ENCODE results near the gene PEX16. TPM values are rescaled to one million over a fixed set of nuclear protein-coding genes. Genes with fewer than 3 reads are reported as not detected.
A peak's percentile ranks its signal among the peaks of the same experiment; 100 is the strongest.

PEX16 gene
- total RNA-seq, 2 experiments from 2014 or later = 28.2 to 34.6 TPM

DNA sequence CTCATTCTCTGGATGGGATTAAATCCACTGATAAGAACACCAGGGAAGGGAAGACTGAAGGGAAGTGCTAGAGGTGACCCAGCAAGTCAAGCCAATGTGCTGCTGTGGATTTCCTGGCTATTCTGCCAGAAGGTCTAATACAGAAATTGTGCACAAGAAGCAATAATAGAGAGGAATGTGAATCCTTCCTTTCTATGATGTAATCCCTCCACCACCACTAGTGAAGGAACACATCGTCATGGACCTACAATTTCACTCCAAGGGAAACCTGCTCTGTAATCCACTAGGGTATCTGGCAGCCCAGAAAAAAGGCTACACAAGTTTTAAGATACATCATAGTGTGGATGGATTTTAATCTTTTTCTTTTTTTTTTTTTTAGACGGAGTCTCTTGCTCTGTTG lies 22.2 kb upstream of the PEX16 start:
- no peaks in the 10 kb centered on the region for H3K9me3 Mint-ChIP-seq
- CTCF ChIA-PET = interaction anchor here (1.1 kb wide), 1 partner anchor 25 kb away, joined by 3 read pairs; no protein-coding TSS in a partner anchor
- H3K27me3 Mint-ChIP-seq = no peaks in the 10 kb centered on the region

DNA sequence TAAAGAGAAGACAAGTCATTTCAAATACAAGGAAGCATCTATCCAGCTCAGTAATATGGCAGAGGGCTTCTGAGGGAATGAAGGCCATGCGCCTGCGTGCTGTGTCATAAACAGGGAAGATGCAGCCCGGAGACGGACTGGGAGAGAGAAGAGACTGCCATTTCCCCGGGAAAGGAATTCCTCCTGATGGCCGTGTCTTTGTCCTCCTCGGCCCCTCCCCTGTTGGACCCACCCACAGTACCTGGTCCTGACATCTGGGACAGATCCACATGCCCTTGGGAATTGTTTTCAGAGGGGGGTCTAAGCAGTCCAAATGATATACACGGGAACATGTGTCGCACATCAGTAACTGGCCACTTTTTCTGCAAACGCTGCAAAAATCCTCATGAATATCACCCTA lies 20.2 kb upstream of the PEX16 start:
- no peaks in the 10 kb centered on the region for H3K27me3 Mint-ChIP-seq
- CTCF ChIA-PET = no interaction called here
- no peaks in the 10 kb centered on the region for H3K9me3 Mint-ChIP-seq
- POLR2A ChIA-PET = no interaction called here
- no peak overlapping the region for H3K27ac Mint-ChIP-seq
- intact Hi-C loops (cut with micrococcal nuclease) = no loop called here
- DNase-seq = no peak
- H3K36me3 Mint-ChIP-seq = peaks cover 12% of the 10 kb centered on the region
- no peak overlapping the region for H3K4me3 Mint-ChIP-seq
- peaks cover 3% of the 10 kb centered on the region for H3K4me1 Mint-ChIP-seq (ENCODE audit: low read depth)

More for the DNA sequence above, 22.2 kb upstream of the PEX16 start:
- Mint-ChIP-seq H3K27ac (no peak overlapping the region), H3K36me3 (peaks cover 11% of the 10 kb centered on the region), H3K4me1 (ENCODE audit: low read depth) (peaks cover 3% of the 10 kb centered on the region), H3K4me3 (no peak overlapping the region)
- DNase-seq = no peak
- intact Hi-C loops (cut with micrococcal nuclease) = no loop called here
- POLR2A ChIA-PET = no interaction called here

DNA sequence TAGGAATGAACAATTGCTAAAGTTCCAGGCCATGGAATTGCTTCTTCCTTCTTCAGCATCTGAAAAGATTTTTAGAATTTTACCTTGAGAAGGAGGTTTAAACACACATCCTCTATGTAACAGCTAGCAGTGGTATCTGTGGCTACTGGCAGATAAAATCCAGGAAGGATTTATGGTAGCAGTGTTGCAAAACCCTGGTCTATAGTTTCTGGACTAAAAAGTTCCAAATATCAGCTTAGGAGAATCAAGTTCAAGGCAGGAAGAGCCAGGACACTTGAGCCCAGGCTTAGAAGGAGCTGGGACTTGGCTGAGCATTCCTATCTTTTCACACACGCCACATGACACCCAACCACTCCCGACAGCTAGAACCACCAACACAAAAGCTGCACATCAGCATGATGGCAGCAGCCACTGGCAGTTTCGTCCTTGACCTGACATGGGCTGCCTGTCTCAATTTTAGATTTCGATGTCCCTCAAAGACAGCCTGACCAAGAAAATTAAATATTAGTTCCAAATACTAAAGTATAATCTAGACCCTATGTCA lies 18.9 kb upstream of the PEX16 start:
- H3K27me3 Mint-ChIP-seq = no peaks in the 10 kb centered on the region
- H3K36me3 Mint-ChIP-seq = peaks cover 8% of the 10 kb centered on the region
- ChIA-PET POLR2A (no interaction called here), CTCF (interaction anchor here (1.1 kb wide), 1 partner anchor 70 kb away, joined by 8 read pairs; no protein-coding TSS in a partner anchor)
- intact Hi-C loops (cut with micrococcal nuclease) = no loop called here
- H3K27ac Mint-ChIP-seq = no peak overlapping the region
- H3K9me3 Mint-ChIP-seq = no peaks in the 10 kb centered on the region
- no peak overlapping the region for H3K4me3 Mint-ChIP-seq
- H3K4me1 Mint-ChIP-seq (ENCODE audit: low read depth) = peaks cover 5% of the 10 kb centered on the region
- DNase-seq = no peak

DNA sequence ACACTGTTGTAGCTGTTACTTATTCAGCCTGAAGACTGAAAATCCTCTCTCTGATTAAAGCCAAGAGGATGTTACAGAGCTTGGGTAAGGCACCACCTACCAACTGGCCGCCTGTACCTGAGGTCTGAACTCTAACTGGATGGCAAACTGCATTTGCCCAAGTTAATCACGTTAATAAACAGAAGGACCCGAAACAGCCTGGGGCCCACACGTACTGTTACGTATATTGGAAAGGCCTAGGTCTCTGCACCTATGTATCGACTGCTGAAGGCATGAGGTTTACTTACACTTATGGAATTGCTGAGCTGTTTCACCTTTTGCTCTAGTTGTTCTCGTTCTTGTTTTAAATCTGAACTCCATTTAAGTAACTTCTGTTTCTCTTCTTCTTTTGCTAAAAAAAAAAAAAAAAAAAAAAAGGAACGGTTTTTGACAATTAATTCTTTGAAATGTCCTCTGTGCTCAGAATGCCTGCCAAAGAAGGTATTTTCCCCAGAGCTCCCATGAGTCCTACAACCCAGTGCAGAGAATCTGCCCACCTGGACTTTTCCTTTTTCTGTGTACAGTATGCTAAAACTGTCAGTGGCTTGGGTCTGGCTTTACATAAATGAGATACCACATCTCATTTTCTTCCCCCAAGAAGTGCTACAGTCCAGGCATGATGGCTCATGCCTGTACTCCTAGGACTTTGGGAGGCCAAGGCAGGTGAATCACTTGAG lies 17.8 kb upstream of the PEX16 start:
- peaks cover 12% of the 10 kb centered on the region for H3K4me1 Mint-ChIP-seq (ENCODE audit: low read depth)
- intact Hi-C loops (cut with micrococcal nuclease) = no loop called here
- POLR2A ChIA-PET = no interaction called here
- no peak overlapping the region for H3K27ac Mint-ChIP-seq
- CTCF ChIA-PET = no interaction called here
- H3K36me3 Mint-ChIP-seq = peaks cover 8% of the 10 kb centered on the region
- no peaks in the 10 kb centered on the region for H3K9me3 Mint-ChIP-seq
- H3K27me3 Mint-ChIP-seq = no peaks in the 10 kb centered on the region
- no peak for DNase-seq
- no peak overlapping the region for H3K4me3 Mint-ChIP-seq

DNA sequence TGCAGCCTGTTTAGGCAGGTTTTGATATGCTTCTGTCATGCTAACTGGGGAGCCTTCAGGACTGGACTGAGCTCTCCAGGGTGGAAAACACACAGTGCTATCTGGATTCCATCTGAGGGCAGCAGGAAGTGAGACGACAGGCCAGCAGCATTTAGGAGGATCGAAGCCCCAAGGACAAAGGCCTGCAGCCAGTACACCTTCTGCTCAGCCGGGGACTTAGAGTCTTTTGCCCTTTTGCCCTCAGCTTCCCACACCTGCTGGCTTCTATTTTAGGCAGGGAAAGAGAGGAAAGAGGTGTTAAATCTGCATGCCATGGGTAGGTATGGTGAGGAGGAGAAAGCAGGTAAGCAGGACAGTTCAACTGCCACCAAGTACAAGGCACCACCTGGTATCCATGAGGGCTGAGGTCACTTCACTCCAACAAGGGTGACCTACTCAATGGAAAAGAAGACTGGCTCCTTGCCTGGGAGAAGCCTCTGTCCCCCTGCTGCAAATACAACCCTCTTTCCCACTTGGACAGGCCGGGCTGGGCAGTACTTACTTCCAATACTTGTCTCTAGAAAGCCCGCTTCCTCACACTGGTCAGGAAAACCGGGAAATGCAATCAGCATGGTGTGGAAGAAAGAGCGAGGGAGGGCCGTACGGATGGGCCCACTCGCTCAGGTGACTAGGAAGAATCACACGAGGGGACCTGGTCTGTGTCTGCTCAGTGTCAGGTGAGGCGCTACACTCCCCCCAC lies 17.1 kb upstream of the PEX16 start:
- ChIA-PET CTCF (no interaction called here), POLR2A (no interaction called here)
- H3K27me3 Mint-ChIP-seq = no peaks in the 10 kb centered on the region
- DNase-seq = no peak
- no peak overlapping the region for H3K27ac Mint-ChIP-seq
- H3K4me3 Mint-ChIP-seq = no peak overlapping the region
- H3K36me3 Mint-ChIP-seq = peaks cover 8% of the 10 kb centered on the region
- peaks cover 20% of the 10 kb centered on the region for H3K4me1 Mint-ChIP-seq (ENCODE audit: low read depth)
- H3K9me3 Mint-ChIP-seq = no peaks in the 10 kb centered on the region
- intact Hi-C loops (cut with micrococcal nuclease) = no loop called here

DNA sequence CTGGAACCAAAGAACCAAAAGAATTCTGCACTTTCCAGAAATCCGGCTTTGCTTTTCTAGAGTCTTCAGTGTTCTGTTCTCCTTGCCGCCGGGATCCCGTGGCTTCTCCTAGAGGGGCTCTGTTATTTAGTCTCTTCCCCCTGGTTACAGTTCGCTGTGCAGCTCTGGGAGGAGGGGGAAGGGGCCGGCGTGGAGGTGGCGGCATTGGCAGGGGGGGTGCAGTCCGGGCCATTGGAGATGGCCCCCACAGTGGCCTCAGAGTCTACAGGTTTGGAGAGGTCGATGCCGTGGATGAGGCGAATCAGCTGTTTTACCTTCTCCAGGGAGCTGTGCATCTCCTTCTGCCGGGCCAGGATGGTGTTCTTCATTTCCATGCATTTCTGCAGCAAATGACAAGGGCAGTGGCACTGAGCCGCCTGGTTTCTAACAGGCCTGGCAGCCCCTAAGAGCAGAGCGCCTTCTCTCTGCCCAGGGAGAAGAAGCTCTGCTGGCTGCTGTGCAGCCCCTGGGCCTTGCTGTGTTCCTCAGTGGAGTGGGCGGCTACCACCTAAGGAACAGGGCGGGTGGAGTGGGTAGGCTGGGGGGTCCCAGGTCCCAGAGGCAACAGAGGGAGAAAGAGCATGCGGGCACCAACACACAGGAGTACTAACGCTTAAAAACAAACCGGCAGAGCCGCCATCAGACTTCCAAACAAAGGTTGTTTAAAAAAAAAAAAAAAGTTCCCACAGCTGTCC lies 16.3 kb upstream of the PEX16 start:
- DNase-seq = no peak
- H3K4me1 Mint-ChIP-seq (ENCODE audit: low read depth) = peaks cover 26% of the 10 kb centered on the region
- POLR2A ChIA-PET = no interaction called here
- H3K27me3 Mint-ChIP-seq = no peaks in the 10 kb centered on the region
- no peak overlapping the region for H3K4me3 Mint-ChIP-seq
- no peak overlapping the region for H3K27ac Mint-ChIP-seq
- H3K36me3 Mint-ChIP-seq = peaks cover 8% of the 10 kb centered on the region
- CTCF ChIA-PET = no interaction called here
- intact Hi-C loops (cut with micrococcal nuclease) = no loop called here
- no peaks in the 10 kb centered on the region for H3K9me3 Mint-ChIP-seq

DNA sequence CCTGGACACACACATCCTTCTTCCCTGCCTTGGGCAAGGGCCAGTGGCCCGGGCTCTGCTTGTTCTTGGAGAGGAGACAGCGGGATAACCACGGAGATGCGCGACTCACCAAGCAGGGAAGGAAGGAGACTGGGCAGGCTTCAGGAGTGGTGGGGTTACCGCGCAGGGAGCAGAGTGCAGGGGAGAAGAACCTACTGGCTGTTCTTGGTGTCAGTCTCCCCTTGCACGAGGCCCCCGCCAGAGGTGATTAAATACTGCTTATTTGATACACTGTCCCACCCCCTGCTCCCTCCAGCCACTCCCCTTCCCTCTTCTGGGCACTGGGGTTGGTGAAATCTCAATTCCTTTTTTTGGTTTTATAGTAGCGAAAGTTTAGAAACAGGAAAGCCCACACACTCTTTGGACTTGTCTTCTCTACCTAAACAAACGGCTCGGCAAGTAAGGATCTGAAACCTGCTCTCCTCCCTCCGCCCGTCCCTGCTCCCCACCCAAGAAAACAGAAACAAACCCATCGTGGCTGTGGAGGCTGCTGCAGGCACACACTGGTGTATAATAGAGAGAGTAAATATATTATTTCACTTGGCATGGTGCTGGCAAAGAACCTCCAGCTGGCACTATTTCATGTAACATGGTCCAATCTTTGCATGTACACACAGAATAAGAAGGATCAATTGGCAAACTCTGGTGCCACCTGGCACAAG lies 15.6 kb upstream of the PEX16 start:
- POLR2A ChIA-PET = no interaction called here
- H3K9me3 Mint-ChIP-seq = no peaks in the 10 kb centered on the region
- H3K4me3 Mint-ChIP-seq = no peak overlapping the region
- DNase-seq = no peak
- H3K4me1 Mint-ChIP-seq (ENCODE audit: low read depth) = peaks cover 26% of the 10 kb centered on the region
- intact Hi-C loops (cut with micrococcal nuclease) = no loop called here
- CTCF ChIA-PET = no interaction called here
- H3K27me3 Mint-ChIP-seq = no peaks in the 10 kb centered on the region
- H3K36me3 Mint-ChIP-seq = peaks cover 8% of the 10 kb centered on the region
- H3K27ac Mint-ChIP-seq = no peak overlapping the region

DNA sequence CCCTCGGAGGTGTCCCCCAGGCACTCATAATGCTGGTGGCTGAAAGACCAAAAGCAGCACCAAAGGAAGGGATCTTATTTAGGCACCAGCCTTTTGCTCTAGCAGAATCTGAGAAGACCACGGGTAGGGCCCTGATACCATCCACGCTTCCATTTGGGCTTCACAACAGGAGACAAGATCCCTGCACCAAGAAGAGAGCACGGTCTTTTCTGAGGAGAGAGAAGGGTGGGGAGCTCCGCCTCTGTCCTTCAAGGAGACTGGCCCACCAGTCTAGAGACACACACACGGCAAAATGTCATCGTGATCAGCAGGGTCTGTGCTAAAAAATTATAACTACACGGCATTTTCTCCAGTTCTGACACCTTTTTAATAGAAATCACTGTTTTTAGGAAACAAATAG lies 14.5 kb upstream of the PEX16 start:
- no peaks in the 10 kb centered on the region for H3K9me3 Mint-ChIP-seq
- peaks cover 8% of the 10 kb centered on the region for H3K36me3 Mint-ChIP-seq
- peaks cover 30% of the 10 kb centered on the region for H3K4me1 Mint-ChIP-seq (ENCODE audit: low read depth)
- no peak overlapping the region for H3K4me3 Mint-ChIP-seq
- H3K27me3 Mint-ChIP-seq = no peaks in the 10 kb centered on the region
- intact Hi-C loops (cut with micrococcal nuclease) = no loop called here
- no peak for DNase-seq
- no peak overlapping the region for H3K27ac Mint-ChIP-seq
- POLR2A ChIA-PET = no interaction called here
- CTCF ChIA-PET = interaction anchor here (1.5 kb wide), 1 partner anchor 33 kb away, joined by 3 read pairs; no protein-coding TSS in a partner anchor

DNA sequence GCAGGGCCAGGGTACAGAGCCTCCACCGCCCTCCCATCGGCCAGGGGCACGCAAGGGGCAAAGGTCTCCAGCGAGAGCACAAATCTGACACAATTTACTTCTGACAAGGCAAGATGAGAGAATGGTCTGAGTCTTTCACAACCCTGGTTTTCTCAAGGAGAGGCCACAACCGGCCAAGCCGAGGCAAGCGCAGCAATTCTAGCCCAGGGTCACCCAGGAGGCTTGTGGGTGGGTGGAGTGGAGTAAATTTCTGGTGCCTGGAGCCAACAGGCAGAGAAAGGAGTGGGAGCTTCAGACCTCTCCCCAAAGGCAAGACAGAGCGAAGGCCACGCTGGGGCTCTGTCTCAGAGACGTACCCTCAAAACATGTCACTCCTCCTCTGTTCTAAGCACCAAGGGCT lies 14.1 kb upstream of the PEX16 start:
- Mint-ChIP-seq H3K36me3 (peaks cover 6% of the 10 kb centered on the region), H3K4me1 (ENCODE audit: low read depth) (peaks cover 33% of the 10 kb centered on the region), H3K27me3 (no peaks in the 10 kb centered on the region), H3K27ac (peak overlapping the region; percentile 8), H3K9me3 (no peaks in the 10 kb centered on the region), H3K4me3 (no peak overlapping the region)
- no peak for DNase-seq
- ChIA-PET CTCF (interaction anchor here (1.5 kb wide), 1 partner anchor 33 kb away, joined by 3 read pairs; no protein-coding TSS in a partner anchor), POLR2A (no interaction called here)
- intact Hi-C loops (cut with micrococcal nuclease) = no loop called here

DNA sequence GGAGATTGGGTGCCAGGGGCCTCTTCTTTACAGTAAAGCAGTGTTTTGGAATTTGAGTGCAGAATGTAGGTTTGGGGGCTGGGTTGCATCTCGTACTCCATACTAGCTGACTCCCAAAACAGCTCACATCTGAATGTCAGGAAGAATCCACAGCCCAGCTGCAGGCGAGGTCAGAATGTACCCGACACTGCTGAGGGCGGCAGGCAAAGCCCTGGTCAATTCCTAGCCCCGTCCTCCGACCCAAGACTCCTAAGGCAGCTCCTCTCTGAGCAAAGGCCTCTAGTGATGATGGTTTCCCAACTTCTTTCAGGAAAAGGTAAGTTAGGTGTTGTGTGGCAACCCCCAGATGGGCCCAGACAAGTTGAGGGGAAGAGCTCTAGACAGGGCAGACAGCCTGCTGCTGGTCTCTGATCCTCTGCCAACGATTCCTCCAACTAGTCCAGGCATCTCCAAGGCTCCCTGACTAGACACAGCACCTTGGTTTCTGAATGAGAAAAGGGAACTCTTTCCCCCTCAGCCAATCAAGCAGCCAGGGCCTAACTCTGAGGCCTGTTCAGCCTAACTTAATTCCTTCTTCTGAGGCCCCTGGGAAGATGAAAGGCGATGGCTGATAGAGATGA lies 13.4 kb upstream of the PEX16 start:
- Mint-ChIP-seq H3K36me3 (peaks cover 4% of the 10 kb centered on the region), H3K4me3 (no peak overlapping the region), H3K4me1 (ENCODE audit: low read depth) (peaks cover 33% of the 10 kb centered on the region), H3K27me3 (no peaks in the 10 kb centered on the region), H3K9me3 (no peaks in the 10 kb centered on the region), H3K27ac (peak overlapping the region; percentile 75)
- ChIA-PET POLR2A (no interaction called here), CTCF (interaction anchor here (0.8 to 2.2 kb wide), 5 partner anchors 34 to 1004 kb away, joined by 3 to 9 read pairs (median 4); no protein-coding TSS in a partner anchor)
- no peak for DNase-seq
- intact Hi-C loops (cut with micrococcal nuclease) = no loop called here

DNA sequence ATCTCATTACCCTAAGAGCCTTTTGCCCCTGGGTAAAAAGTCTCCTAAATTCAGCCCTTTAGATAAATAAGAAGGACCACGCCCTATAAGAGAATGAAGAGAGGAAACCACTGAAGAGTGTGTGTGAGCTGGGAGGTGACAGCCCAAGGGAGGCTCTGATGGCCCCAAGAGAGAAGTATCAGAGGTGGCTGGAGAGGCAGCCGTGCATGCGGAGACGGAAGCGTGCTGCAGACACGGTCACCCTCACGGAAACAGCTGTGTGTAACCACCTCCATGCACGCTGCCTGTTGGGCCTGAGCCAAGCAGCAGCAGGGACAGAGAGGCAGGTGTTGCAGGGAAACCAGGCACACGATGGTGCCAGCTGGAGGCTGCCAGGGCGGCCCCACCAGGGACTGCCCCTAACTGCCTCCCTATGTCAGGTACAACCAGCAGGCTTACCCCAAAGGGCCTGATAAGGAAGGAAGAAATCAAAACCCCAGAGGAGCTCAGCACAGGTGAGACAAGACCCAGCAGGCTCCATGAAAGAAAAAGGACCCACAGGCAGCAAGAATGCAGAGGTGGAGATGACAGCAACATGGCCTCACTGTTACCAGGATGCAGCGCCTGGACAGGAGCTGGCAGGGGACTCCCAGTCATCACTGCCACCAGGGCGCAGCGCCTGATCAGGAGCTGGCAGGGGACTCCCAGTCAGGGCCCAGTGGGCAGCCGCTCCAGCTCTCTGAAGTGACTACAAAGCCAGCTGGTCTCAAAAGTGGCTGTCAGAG lies 12.5 kb upstream of the PEX16 start:
- Mint-ChIP-seq H3K4me3 (no peak overlapping the region), H3K36me3 (peaks cover 4% of the 10 kb centered on the region), H3K27ac (peak overlapping the region; percentile 75), H3K4me1 (ENCODE audit: low read depth) (peaks cover 33% of the 10 kb centered on the region), H3K9me3 (no peaks in the 10 kb centered on the region), H3K27me3 (no peaks in the 10 kb centered on the region)
- ChIA-PET CTCF (interaction anchor here (0.8 to 2.2 kb wide), 5 partner anchors 9 to 1003 kb away, joined by 3 to 9 read pairs (median 4); no protein-coding TSS in a partner anchor), POLR2A (no interaction called here)
- DNase-seq = peak; percentile 66
- intact Hi-C loops (cut with micrococcal nuclease) = no loop called here
